GM19035 (cell line): ENCODE results near the gene THSD4.

Source experiments
- ATAC-seq: cut with Tn5 transposase; IDR thresholded peaks from one replicate; pipeline ENCODE4 v1.9.1; 2021; ENCODE audit not compliant: unreplicated experiment

The THSD4 gene

GRCh38 chr15:71753346-71753745 is 638.1 kb downstream of the THSD4 start:
- no peak for ATAC-seq

- ATAC-seq: no peak
These were observed 639.4 kb downstream of the THSD4 start for GRCh38 chr15:71754660-71755059.

GRCh38 chr15:71755092-71755970 is 640.1 kb downstream of the THSD4 start:
- no peak for ATAC-seq

GRCh38 chr15:71756599-71757352 is 641.5 kb downstream of the THSD4 start:
- no peak for ATAC-seq

GRCh38 chr15:71757741-71758530 is 642.7 kb downstream of the THSD4 start:
- ATAC-seq: no peak

- ATAC-seq: no peak
These were observed 643.4 kb downstream of the THSD4 start for GRCh38 chr15:71758711-71759110.

GRCh38 chr15:71760852-71761251 is 645.6 kb downstream of the THSD4 start:
- no peak for ATAC-seq

- no peak for ATAC-seq
These were observed 646.4 kb downstream of the THSD4 start for GRCh38 chr15:71761649-71762048.

- no peak for ATAC-seq
These were observed 652.9 kb downstream of the THSD4 start for GRCh38 chr15:71768184-71768583.

- ATAC-seq: no peak
These were observed 658.1 kb downstream of the THSD4 start for GRCh38 chr15:71773206-71773859.

GRCh38 chr15:71775856-71776255 is 660.6 kb downstream of the THSD4 start:
- ATAC-seq: no peak

GRCh38 chr15:71776304-71776703 is 661.0 kb downstream of the THSD4 start:
- no peak for ATAC-seq

GRCh38 chr15:71777216-71777943 is 662.1 kb downstream of the THSD4 start:
- ATAC-seq: no peak

GRCh38 chr15:71779073-71779797 is 664.0 kb downstream of the THSD4 start:
- ATAC-seq: no peak

GRCh38 chr15:71780115-71780976 is 665.1 kb downstream of the THSD4 start:
- peak; percentile 64 for ATAC-seq

GRCh38 chr15:71781179-71781964 is 666.1 kb downstream of the THSD4 start:
- ATAC-seq: peak; percentile 59

- ATAC-seq: no peak
These were observed 666.6 kb downstream of the THSD4 start for GRCh38 chr15:71781965-71782265.
